GM18867 (cell line): ENCODE data around the gene MBD3L1.

Experiments used
- ATAC-seq: cut with Tn5 transposase; IDR thresholded peaks from one replicate; pipeline ENCODE4 v1.9.1; 2021; ENCODE audit warnings: mild to moderate bottlenecking, moderate library complexity; ENCODE audit not compliant: unreplicated experiment

Gene MBD3L1

DNA sequence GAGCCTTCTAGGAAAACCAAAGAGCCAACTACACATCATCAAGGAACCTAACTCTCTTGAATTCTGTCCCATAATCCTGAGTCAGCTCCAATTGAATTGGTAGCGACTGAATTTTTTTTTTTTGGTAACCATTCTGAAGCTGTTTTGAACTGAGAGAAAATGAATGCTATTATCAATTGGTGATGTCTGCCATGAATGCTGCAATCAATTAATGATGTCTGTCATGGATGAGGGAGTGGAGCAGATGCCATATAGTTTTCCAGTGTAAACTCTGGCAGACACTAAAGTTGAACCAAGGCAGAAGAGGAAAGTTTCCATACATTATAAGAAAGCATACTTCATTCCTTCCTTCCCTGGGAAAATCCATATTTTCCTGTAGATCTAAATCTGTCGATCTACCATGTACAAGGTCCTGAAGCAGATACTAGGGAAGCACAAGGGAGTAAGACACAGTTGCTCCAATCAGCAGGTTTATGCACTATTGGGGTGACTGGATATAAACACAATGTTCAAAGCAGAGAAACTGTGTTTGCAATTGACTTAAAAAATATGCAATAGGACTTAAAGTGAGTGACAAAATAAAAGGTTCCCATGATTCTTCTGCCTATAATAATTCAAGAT lies 48.8 kb downstream of the MBD3L1 start:
- ATAC-seq, result no peak

DNA sequence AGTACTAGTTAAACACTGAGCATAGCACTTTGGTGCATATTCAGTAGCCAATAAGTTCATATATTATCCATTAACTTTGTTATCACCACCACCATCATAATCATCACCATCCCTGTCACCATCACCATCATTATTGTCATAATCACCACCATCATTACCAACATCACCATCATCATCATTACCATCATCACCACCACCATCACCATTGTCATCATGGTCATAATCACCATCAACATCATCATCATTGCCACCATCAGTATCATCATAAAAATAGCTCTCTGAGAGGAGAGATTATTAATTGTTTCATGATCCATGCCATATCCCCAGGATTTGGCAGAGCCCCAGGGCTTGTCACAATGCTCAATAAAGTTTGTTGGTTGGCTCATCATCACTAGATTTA lies 49.3 kb downstream of the MBD3L1 start:
- ATAC-seq, result no peak

GRCh38 chr19:8884416-8884815 lies 52.2 kb downstream of the MBD3L1 start:
- ATAC-seq, result no peak

GRCh38 chr19:8887364-8887763 lies 55.2 kb downstream of the MBD3L1 start:
- ATAC-seq, result no peak

DNA sequence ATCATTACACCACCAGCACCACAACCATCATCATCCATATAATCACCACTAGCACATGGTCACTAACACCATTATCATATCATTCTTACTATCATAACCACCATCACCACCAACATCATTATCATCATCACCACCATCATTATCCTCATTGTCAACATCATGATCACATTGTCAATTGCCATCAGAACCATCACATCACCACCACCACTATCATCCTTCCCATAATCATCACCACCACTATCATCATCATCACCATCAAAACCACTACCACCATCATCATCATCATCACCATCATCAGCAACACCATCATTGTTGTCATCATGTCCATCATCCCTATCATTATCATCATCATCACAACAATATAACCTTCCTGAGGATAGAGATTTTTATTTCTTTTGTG lies 58.1 kb downstream of the MBD3L1 start:
- no peak for ATAC-seq
